Brain pericyte (primary cell): ENCODE measurements around the gene CCR5AS.
"Not testable (repeated sequence)": the region's sequence is repeated elsewhere in the genome, so short reads cannot be mapped to it uniquely, and the experiment has no call there.

Experiments
- DNase-seq: peaks from one replicate; pipeline ENCODE4 v3.0.0-alpha.2; 2012; ENCODE audit warnings: low read depth, low spot score

Gene CCR5AS

DNA sequence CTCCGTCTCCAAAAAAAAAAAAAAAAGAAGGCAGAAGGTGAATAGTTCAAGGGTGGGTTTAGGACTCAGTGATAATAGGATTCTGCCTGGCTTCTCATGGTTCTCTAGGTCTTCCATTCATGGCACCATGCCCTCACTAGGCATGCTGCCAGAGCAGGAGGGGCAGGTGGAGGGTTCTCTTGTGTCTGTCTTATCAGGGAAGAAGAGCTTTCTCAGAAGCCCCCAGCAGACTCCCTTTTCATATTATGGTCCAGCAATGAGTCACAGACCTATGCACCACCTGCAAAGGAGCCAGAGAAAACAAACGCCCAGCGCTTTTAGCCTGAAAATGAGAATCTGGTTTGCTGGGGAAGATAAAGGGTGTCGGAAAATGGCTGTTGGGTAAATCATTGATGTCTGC is 50.0 kb downstream of the CCR5AS start:
- no peak for DNase-seq

DNA sequence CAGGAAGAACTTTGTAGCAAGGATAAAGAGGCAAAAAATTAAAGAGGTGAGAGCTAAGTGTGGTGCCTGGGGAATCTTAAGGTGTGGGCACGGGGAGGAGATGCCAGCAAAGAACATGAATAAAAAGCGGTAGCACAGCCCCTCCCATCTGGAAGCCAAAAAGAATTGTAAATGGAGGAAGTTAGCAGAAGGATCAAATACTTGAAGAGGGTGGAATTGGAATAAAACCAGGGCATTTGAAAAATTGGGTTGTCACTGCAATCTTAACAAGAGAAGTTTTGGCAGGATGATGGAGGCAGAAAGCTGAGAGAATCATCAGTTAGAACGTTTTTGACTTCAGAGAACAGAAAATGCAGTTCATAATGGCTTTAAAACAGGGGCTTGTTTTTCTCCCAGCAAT is 50.6 kb downstream of the CCR5AS start:
- no peak for DNase-seq

DNA sequence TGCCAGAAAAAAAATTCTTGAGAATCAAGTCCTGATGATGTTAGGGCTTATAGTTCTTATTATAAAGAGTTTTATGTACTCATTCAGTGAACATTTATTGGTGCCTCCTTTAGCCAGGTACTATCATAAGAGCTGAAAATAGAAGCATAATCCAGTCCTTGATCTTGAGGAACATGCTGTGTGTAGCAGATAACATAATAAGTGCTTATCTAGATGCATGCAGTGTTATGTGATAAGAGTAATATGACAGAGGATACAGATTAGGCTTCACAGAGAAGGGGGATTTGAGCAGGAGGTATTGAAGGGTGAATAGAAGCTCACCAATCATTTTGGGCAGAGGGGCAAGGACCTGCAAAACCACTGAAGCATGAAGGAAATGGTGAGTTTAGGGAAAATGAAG is 51.9 kb downstream of the CCR5AS start:
- no peak for DNase-seq

DNA sequence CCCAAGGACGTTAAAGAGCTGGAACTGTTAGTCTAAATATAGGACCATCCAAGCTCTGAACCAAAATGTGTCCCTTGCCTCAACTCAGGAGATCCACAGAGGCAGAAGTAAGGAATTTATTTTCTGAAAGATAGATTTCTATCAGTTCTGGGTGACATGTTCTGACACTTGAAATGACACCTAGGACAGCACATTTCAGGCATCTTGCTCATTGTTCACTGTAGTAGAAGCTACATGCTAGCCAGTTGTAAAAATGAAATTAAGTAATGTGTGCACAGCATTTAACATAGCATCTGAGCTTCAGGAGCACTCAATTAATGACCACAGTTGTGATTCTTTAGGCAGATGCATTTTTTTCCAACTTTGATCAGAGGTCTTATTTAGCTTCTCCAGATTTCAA is 52.4 kb downstream of the CCR5AS start:
- DNase-seq = no peak

DNA sequence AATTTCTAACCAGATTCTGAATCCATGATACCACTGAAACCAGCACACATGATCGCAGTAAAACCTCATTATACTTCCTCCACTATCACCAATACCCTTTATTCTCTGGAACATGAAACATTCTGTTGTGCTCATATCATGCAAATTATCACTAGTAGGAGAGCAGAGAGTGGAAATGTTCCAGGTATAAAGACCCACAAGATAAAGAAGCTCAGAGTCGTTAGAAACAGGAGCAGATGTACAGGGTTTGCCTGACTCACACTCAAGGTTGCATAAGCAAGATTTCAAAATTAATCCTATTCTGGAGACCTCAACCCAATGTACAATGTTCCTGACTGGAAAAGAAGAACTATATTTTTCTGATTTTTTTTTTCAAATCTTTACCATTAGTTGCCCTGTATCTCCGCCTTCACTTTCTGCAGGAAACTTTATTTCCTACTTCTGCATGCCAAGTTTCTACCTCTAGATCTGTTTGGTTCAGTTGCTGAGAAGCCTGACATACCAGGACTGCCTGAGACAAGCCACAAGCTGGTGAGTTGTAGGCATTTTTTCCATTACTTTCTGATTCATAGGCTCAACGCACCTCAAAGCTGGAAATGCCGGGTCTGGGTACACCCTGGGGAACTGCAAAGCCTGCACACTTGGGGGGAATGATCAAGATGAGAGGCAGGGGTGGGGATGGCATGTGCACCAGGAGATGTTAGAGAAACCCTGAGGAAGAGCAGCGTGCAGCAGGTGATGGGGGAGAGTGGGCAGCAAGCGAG is 53.0 kb downstream of the CCR5AS start, which contains the start of gene CCR2:
Gene CCR2 (plus strand): TSS at position 465 of the 764 bp plus-strand sequence. CDS start 3,417 bp downstream, outside the sequence.
- no peak for DNase-seq

DNA sequence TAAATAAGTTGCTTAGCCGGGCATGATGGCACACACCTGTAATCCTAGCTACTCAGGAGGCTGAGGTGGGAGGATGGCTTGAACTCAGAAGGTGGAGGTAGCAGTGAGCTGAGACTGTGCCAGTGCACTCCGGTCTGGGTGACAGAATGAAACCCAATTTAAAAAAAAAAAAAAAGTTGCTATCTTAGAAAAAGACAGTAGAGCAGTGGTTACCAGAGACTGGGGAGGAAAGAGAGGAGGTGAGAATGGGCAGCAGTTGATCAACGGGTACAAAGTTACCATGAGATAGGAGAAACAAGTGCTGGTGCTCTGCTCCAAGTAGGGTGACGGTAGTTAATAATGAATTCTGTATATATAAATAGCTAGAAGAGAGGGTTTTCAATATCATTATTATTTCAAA is 53.8 kb downstream of the CCR5AS start:
- DNase-seq = no peak

DNA sequence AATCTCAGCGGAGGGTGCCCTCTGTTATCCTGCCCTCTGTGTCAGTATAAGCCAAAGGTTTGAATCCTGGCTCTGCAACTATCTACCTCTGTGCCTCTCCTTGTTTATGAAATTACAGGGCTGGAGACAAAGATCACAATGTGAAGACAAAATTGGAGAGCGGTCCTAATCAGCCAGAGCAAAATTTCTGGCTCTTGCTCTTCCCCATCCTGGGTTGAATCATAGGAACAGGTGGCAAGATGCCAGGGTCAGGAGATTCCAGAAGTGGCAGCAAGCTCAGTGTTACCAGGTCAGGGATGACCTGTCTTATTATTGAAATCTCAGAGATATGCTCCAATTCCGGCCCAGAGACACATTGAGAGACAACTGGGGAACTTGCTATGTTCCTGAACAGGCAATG is 55.2 kb downstream of the CCR5AS start:
- DNase-seq = no peak

DNA sequence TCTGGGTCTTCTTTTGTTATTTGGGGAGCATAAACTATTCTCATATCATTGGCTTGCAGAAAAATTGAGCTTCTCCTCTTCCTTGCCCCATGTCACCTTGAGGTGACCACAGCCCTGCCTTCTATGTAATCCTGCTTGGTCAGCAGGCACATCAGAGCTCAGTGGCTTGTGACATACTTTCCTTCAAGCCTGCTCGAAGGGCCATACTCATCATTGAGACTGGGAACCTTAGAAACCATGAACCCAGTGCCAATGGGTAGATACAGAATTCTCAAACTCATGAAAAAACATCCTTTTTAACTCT is 56.7 kb downstream of the CCR5AS start:
- DNase-seq = no peak

DNA sequence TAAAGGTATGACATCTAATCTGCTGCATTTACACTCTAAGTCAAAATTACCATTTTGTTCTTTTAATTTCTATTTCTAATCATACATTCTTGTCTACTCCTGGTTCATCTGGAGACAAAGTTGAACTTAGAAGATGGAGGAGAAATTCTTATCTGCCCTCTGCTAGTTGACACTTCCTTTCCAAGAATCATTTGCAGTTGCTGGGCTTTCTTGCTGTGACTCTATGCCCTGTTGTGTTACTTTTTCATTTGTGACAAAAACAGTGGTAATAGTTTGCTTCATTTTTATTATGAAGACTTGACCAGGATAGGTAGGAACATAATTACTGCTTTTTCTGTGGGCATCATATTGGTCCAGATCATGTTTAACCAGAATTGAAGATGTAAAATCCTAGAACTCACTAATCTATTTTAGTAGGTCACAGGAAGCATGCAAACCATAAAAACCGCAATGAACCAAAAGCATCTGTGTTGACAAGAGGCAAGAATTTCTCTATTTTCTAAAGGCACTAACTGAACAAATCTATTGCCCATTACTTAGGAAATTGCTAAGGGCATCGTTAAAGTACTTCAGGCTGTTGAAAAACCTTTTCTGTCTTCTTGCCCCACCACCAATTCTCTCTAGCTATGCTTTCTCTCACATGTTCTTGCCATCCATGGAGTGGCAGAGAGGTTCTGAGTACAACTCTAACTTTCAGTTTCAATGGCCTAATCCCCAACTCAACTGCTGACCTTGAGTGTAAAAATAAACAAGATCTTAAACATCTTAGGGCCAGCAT is 57.2 kb downstream of the CCR5AS start:
- DNase-seq = no peak

DNA sequence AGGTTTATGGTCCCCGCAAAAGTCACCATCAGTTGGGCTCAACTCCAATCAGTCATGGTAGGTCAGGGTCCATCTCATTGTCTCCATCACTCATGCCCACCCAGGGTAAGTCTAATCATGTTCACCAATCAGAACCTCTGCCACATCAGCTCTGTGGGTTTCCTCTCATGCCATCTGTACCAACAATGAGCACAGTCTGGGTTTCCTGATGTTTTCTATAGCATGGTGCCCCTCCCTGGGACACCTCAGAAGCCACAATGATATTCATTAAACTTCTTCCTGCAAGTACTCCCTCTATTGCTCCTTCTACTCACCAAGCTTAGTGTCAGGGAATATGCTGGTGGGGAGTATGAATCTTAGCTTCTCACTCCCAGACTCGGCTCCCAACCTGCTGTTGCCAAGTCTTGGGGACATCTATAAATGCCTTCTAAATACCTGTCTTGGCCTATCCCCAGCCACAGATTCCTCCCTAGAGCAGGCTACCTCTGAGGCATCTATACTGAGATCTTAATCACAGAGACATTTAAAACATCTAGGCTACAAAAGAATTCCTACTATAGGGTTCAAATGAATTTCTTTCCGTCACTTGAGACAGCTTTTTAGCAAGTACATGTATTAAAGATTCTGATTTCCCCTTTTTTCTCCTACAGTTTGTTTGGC is 57.9 kb downstream of the CCR5AS start:
- DNase-seq = no peak

DNA sequence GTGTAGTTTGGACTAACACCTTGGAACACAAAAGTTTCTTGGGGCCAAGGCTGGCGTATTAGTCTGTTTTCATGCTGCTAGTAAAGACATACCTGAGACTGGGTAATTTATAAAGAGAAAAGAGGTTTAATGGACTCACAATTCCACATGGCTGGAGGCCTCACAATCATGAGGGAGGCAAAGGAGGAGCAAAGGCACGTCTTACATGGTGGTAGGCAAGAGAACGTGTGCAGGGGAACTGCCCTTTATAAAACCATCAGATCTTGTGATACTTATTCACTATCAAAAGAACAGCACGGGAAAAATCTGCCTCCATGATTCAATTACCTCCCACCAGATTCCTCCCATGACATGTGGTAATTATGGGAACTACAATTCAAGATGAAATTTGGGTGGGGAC is 62.4 kb downstream of the CCR5AS start:
- DNase-seq = no peak

DNA sequence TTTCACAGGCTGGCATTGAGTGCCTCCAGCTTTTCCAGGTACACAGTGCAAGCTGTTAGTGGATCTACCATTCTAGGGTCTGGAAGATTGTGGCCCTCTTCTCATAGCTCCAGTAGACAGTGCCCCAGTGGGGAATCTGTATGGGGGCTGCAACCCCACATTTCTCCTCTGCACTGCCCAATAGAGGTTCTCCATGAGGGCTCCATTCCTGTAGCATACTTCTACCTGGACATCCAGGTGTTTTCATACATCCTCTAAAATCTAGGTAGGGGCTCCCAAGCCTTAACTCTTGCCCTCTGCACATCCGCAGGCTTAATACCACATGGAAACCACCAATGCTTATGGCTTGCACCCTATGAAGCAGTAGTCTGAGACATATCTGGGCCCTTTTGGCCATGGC is 68.0 kb downstream of the CCR5AS start:
- DNase-seq = no peak

DNA sequence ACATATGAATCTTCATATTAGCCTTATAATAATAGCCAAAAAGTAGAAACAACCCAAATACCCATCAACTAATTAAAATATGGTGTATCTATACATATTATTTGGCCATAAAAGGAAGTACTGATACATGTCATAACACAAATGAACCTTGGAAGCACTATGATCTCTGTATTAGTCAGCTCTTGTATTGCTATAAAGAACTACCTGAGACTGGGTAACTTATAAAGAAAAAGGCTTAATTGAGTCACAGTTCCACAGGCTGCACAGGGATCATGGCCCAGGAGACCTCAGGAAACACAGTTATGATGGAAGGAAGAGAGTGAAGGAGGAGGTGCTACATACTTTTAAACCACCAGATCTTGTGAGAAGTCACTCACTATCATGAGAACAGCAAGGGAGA is 69.0 kb downstream of the CCR5AS start:
- no peak for DNase-seq

DNA sequence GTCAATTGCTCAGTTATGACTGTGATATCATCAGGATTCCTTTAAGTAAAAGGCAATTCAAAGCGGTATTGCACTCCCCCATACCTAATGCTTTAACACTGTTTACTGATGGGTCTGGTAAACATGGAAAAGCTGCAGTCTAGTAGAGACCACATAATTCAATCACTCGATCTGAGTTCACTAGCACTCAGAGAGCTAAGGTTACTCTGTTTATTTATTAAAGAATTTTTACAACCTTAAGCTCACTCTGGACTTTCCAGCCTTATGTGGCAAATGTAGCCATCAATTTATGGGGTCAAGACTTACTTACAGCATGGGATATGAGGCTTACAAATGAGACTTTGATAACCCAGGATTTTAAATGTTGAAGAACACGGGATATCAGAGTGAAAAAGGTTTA is 71.3 kb downstream of the CCR5AS start:
- no peak for DNase-seq

DNA sequence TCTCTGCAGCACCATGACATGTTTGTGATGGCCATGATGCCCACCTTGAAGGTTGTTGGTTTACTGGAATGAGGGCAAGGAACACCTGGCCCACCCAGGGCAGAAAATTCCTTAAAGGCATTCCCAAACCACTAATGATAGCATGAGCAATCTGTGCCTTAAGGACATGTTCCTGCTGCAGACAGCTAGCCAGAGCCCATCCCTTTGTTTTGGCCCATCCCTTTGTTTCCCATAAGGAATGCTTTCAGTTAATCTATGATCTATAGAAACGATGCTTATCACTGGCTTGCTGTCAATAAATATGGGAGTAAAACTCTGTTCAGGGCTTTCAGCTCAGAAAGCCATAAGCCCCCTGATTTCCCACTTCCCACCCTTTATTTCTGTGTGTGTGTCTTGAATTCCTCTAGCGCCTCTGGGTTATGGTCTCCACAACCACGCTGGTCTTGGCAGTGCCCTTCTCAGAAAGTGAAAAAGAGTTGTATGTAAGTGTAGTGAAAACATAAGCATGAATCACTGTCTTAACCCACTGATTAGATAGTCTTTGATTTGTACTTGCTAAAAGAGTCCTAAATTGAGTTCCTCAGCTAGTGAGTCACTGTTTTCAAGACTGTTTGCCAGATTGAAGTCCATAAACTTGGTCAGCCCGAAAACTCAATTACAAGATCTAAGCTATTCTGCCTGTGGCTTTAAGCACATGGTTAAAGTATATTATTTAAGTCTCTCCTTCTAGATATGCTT is 72.0 kb downstream of the CCR5AS start:
- DNase-seq = no peak

DNA sequence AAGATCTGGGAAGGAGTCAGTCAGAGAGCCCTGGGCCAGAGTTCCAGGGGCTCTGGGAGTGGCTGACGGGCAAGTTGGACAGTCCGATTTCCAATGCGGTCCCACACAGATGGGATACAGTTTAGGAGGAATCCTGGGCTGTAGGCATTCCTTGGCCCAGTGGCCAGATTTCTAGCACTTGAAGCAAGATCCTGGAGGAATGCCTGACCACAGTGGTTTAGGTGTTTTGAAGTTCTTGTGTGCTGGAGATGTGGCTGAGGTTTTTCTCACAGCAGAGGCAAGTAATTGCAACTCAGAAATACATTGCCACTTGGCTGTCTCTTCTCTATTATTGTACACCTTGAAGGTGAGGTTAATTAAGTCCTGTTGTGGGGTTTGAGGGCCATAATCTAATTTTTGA is 76.2 kb downstream of the CCR5AS start:
- not testable (repeated sequence) for DNase-seq

DNA sequence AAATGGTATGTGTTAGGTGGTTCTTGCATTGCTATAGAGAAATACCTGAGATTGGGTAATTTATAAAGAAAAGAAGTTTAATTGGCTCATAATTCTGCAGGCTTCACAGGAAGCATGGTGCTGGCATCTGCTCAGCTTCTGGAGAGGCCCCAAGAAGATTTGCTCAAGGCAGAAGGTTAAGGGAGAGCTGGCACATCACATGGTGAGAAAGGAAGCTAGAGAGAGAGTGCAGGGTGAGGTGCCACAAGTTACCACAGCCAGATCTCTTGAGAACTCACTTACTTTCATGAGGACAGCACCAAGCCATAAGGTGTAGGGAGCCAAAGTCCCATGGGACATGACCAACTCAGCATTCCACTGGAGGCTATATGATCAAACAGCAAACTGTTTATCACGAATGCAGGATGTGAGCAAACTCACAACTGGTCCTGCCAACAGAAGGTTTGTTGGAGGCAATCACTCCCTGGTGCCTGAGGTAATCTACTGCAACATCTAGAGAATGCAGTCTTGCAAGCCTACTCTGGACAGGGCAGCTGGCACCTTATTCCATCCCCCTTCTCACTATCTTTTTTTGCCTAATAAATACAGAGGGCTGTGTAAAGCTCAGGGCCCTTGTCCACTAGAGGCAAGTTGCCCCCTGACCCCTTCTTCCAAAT is 81.1 kb downstream of the CCR5AS start:
- DNase-seq = no peak

DNA sequence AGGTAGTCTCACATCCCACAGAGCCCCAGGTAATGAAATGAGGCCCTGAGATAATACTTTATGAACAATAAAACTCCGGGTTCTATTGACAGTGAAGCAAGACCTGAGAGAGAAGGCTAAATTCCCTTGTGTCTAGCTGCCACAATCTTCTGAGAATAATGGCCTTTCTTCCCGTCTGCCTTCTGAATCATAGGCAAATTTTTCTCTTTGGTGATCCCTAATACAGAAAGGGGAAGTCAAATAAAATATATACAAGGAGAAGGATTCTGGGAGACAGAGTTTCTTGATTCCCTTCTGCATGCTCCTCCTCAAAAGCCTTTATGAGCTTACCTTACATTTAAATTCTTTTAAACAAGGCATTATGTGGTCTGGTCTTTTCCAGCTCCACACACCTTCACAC is 82.8 kb downstream of the CCR5AS start:
- DNase-seq = no peak

DNA sequence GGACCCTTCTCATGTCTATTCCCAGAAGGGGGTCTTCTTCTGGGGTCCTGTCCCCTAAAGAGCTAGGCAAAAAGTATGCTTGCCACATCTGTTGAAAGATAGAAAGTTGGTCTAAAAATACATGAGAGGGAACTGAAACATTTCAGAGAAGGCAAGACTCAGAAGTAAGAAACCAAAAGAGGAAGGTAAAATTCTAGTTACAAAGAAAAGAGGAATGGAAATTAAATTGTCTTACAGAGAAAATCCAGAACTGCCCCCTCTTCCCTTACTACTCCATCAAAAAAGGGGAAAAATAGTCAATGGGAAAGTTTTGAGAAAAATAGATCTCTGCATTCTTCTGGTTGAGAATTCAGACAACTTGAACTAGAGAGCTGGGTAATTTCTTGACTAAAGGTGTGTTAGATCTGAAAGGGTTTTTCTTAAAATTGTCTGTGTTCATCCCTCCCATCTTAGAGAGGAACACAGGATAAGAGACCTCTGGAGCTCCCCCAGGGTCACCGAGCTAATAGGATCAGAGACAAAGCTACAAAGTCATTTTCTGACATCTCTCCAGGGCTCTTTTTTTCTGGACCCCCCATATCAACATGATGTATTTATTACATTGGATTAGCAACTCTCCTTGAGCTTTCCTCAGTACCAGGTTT is 85.3 kb downstream of the CCR5AS start:
- no peak for DNase-seq

DNA sequence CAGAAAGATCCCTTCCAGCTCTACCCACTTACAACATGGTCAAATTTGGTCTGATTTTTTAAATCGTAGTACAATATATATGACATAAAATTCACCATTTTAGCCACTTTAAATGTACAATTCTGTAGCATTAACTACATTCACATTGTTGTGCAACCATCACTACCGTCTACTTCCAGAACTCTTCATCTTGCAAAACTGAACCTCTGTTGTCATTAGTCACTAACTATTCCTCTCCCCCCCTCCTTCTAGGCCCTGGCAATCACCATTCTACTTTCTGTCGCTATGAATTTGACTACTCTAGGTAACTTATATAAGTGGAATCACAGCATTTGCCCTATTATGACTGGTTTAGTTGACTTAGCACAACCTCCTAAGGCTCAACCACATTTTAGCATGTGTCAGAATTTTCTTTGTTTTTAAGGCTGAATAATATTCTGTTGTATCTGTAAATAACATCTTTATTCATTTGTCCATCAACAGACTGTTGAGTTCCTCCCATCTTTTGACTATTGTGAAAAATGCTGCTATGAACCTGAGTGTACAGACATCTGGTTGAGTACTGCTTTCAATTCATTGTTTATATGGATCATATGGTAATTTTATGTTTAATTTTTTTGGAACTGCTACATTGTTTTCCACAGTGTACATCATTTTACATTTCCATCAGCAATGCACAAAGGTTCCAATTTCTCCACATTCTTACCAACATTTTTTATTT is 88.5 kb downstream of the CCR5AS start:
- DNase-seq = no peak
